Liver (tissue), 9 donors: ENCODE data around the gene IGSF3. TPM values are rescaled to one million over a fixed set of nuclear protein-coding genes. Genes with fewer than 3 reads are reported as not detected.

Experiments used
- DNase-seq: peaks from one replicate; pipeline ENCODE4 v3.0.0-alpha.2; 2017; ENCODE audit warnings: low spot score
- H3K27ac ChIP-seq, 2 donors: one replicate each; pipeline ENCODE4 v1.7.0; 2013; ENCODE audit warnings: inconsistent platforms in 2 of 2, low read length in 2 of 2, control low read depth in 1 of 2, low read depth in 1 of 2, mild to moderate bottlenecking in 1 of 2
- H3K27me3 ChIP-seq, 4 donors: one replicate each; pipeline versions ENCODE4 v1.6.1 to v1.7.0; 2013; ENCODE audit warnings: low read length in 3 of 4, inconsistent platforms in 1 of 4, mild to moderate bottlenecking in 1 of 4, moderate library complexity in 1 of 4; ENCODE audit not compliant: control insufficient read depth in 4 of 4, insufficient read depth in 4 of 4
- H3K36me3 ChIP-seq, 4 donors: one replicate each; pipeline versions ENCODE4 v1.6.1 to v1.7.0; 2013; ENCODE audit warnings: low read length in 3 of 4, mild to moderate bottlenecking in 3 of 4, low read depth in 1 of 4, moderate library complexity in 1 of 4; ENCODE audit not compliant: control insufficient read depth in 4 of 4, insufficient read depth in 3 of 4
- H3K4me1 ChIP-seq, 4 donors: one replicate each; pipeline versions ENCODE4 v1.6.1 to v1.7.0; 2013; ENCODE audit warnings: low read length in 3 of 4, mild to moderate bottlenecking in 3 of 4, moderate library complexity in 1 of 4; ENCODE audit not compliant: control insufficient read depth in 4 of 4, insufficient read depth in 4 of 4
- H3K4me3 ChIP-seq, 3 donors: one replicate each; pipeline versions ENCODE4 v1.6.1 to v1.7.0; 2013; ENCODE audit warnings: low read length in 3 of 3, control low read depth in 1 of 3, low read depth in 1 of 3, mild to moderate bottlenecking in 1 of 3
- H3K9ac ChIP-seq, 2 donors: one replicate each; pipeline ENCODE4 v1.7.0; 2013; ENCODE audit warnings: low read length in 2 of 2, mild to moderate bottlenecking in 2 of 2, moderate library complexity in 2 of 2, control low read depth in 1 of 2, low read depth in 1 of 2
- H3K9me3 ChIP-seq, 4 donors: one replicate each; pipeline versions ENCODE4 v1.6.1 to v1.7.0; 2013; ENCODE audit warnings: low read length in 3 of 4; ENCODE audit not compliant: control insufficient read depth in 4 of 4
- EGR1 ChIP-seq, 2 donors: IDR thresholded peaks; 2 replicates each; pipeline ENCODE4 v1.6.1; 2016 to 2018; ENCODE audit warnings: antibody characterized with exemption in 2 of 2, low read depth in 2 of 2
- FOXA1 ChIP-seq: IDR thresholded peaks from 2 replicates; pipeline ENCODE4 v1.6.1; 2016; ENCODE audit warnings: antibody characterized with exemption
- FOXA2 ChIP-seq: IDR thresholded peaks from 2 replicates; pipeline ENCODE4 v1.6.1; 2016; ENCODE audit warnings: antibody characterized with exemption
- GABPA ChIP-seq, 2 donors: IDR thresholded peaks in 1 of 2; conservative IDR thresholded peaks in 1 of 2; 2 replicates each; pipeline ENCODE4 v1.6.1; 2016; ENCODE audit warnings: antibody characterized with exemption in 2 of 2, mild to moderate bottlenecking in 1 of 2, moderate library complexity in 1 of 2
- HNF4A ChIP-seq, 2 donors: conservative IDR thresholded peaks; 2 replicates each; pipeline ENCODE4 v1.6.1; 2016; ENCODE audit warnings: antibody characterized with exemption in 2 of 2, mild to moderate bottlenecking in 2 of 2
- HNF4G ChIP-seq: IDR thresholded peaks from 2 replicates; pipeline ENCODE4 v1.6.1; 2016; ENCODE audit warnings: antibody characterized with exemption
- JUND ChIP-seq, 2 donors: IDR thresholded peaks; 2 replicates each; pipeline ENCODE4 v1.6.1; 2016; ENCODE audit warnings: antibody characterized with exemption in 2 of 2
- NR2F2 ChIP-seq: IDR thresholded peaks from 2 replicates; pipeline ENCODE4 v1.6.1; 2016; ENCODE audit warnings: antibody characterized with exemption
- RAD21 ChIP-seq, 2 donors: IDR thresholded peaks; 2 replicates each; pipeline ENCODE4 v1.6.1; 2016; ENCODE audit warnings: antibody characterized with exemption in 2 of 2, mild to moderate bottlenecking in 2 of 2
- RXRA ChIP-seq, 2 donors: IDR thresholded peaks; 2 replicates each; pipeline ENCODE4 v1.6.1; 2017 to 2018; ENCODE audit warnings: antibody characterized with exemption in 2 of 2, mild to moderate bottlenecking in 1 of 2
- SP1 ChIP-seq: IDR thresholded peaks from 2 replicates; pipeline ENCODE4 v1.6.1; 2018; ENCODE audit warnings: antibody characterized with exemption, mild to moderate bottlenecking
- TAF1 ChIP-seq: conservative IDR thresholded peaks from 2 replicates; pipeline ENCODE4 v1.6.1; 2016; ENCODE audit warnings: antibody characterized with exemption, mild to moderate bottlenecking
- YY1 ChIP-seq: IDR thresholded peaks from 2 replicates; pipeline ENCODE4 v1.6.1; 2016; ENCODE audit warnings: antibody characterized with exemption, mild to moderate bottlenecking
- whole genome bisulfite sequencing: extraction: QIAGEN DNeasy Blood & Tissue Kit; methylation state at CpG from one replicate; pipeline ENCODE4 v1.1.7; 2013; 5-methylcytosine and 5-hydroxymethylcytosine counted together
- polyA plus RNA-seq, 2 donors: library from polyadenylated mRNA; stranded (reverse) in 1 of 2; unstranded in 1 of 2; fragments of 200-250 nt in 1 of 2; fragments of >200 nt in 1 of 2; fragmentation: Nextera tagmentation in 1 of 2; extraction: Ambion mirVana in 1 of 2; gene quantifications; one replicate each; pipeline versions ENCODE4 v1.2.1 to v1.2.3, GENCODE V29; 2013 to 2015
- total RNA-seq, 2 donors: library from RNA; depleted of rRNA; stranded (reverse); fragments of >200 nt; gene quantifications; one replicate each; pipeline ENCODE4 v1.2.3, GENCODE V29; 2014
- TF ChIP-seq, protein P1 (sequence below): IDR thresholded peaks from 2 replicates; pipeline ENCODE4 v1.6.1; 2016; ENCODE audit warnings: antibody characterized with exemption
- TF ChIP-seq, protein P2 (sequence below): IDR thresholded peaks from 2 replicates; pipeline ENCODE4 v1.6.1; 2016; ENCODE audit warnings: antibody characterized with exemption
- TF ChIP-seq, protein P3 (sequence below): IDR thresholded peaks from 2 replicates; pipeline ENCODE4 v1.6.1; 2016; ENCODE audit warnings: antibody characterized with exemption
- donor health status: healthy.
- donor health status: healthy.
- donor health status: healthy.
- donor health status: healthy.
- donor health status: healthy.

Gene IGSF3
- total and polyA plus RNA-seq, 4 donors: 0.14 to 5.4 (median 0.68) TPM

DNA sequence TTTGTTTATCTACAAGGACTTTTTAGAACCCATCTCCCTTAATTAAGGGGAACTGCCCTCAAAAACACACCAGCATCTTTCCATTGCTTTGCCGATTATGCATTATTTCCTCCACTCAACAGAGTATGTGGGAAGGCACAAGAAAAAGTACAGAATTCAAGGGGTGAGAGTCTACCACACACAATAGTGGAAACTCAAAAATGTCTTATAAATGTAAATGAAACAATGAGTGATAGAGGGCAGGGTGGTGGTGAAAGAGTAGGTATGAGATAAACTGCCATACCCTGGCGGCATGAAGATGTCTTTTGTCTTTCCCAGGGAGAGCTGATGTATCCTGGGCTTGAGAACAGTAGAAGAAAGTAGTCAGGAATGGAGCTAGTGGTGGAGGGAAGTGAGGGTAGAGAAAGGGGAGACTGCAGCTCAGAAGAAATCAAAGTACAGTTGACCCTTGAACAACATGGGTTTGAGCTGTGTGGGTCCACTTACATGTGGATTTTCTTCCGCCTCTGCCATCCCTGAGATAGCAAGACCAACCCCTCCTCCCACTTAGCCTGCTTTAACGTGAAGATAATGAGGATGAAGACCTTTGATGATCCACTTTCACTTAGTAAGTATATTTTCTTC lies 121.1 kb downstream of the IGSF3 start:
- 92% methylated on average over 4 of the region's 4 CpGs for WGBS
- H3K36me3 ChIP-seq: peaks cover 0 to 4% (median 2%) of the 10 kb centered on the region in 4 donors
- H3K4me3 ChIP-seq: no peak overlapping the region
- H3K9ac ChIP-seq: no peak overlapping the region
- DNase-seq: no peak
- H3K4me1 ChIP-seq: no peaks in the 10 kb centered on the region
- H3K27ac ChIP-seq: no peak overlapping the region
- no peaks in the 10 kb centered on the region for H3K27me3 ChIP-seq
- no peaks in the 10 kb centered on the region for H3K9me3 ChIP-seq
- TF ChIP-seq NR2F2: no peak
- no peak for TF ChIP-seq JUND (IDR thresholded peaks at IDR 0.05)
- TF ChIP-seq, protein P1, sequence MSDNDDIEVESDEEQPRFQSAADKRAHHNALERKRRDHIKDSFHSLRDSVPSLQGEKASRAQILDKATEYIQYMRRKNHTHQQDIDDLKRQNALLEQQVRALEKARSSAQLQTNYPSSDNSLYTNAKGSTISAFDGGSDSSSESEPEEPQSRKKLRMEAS: no peak
- TF ChIP-seq, protein P2, sequence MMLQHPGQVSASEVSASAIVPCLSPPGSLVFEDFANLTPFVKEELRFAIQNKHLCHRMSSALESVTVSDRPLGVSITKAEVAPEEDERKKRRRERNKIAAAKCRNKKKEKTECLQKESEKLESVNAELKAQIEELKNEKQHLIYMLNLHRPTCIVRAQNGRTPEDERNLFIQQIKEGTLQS: no peak
- TF ChIP-seq TAF1: no peak
- no peak for TF ChIP-seq GABPA (IDR thresholded peaks at IDR 0.05 in 1 of 2, conservative IDR thresholded peaks at IDR 0.05 in 1 of 2)
- TF ChIP-seq RAD21 (IDR thresholded peaks at IDR 0.05): no peak

DNA sequence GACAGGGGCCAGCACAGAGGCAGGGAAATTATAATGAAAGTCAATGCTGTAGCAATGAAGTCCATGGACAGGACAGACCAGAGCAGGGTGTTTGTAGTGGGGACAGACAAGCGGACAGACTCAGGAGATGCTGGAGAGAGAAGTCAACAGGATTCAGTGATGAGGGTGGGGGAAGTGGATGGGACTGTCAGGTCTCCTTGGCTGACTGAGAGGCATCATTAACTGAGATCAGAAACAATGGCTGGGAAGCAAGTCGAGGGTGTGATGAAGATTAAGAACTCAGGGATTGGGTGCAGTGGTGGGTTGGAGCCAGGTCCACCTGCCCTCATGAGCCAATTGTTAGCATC lies 122.2 kb downstream of the IGSF3 start:
- no peaks in the 10 kb centered on the region for H3K9me3 ChIP-seq
- H3K27me3 ChIP-seq: no peaks in the 10 kb centered on the region
- H3K9ac ChIP-seq: no peak overlapping the region
- TF ChIP-seq FOXA2: no peak
- no peak for TF ChIP-seq GABPA (IDR thresholded peaks at IDR 0.05 in 1 of 2, conservative IDR thresholded peaks at IDR 0.05 in 1 of 2)
- TF ChIP-seq EGR1 (IDR thresholded peaks at IDR 0.05; ENCODE audit: low read depth in 2 of 2): no peak
- TF ChIP-seq HNF4A (conservative IDR thresholded peaks at IDR 0.05): no peak
- no peak for TF ChIP-seq RXRA (IDR thresholded peaks at IDR 0.05)
- no peak for TF ChIP-seq TAF1
- no peak for TF ChIP-seq FOXA1
- TF ChIP-seq, protein P1: no peak
- no peak for TF ChIP-seq RAD21 (IDR thresholded peaks at IDR 0.05)
- TF ChIP-seq SP1: no peak
- TF ChIP-seq YY1: no peak
- no peak for TF ChIP-seq HNF4G
- no peak overlapping the region for H3K4me3 ChIP-seq
- DNase-seq: no peak
- peaks cover 0 to 4% (median 2%) of the 10 kb centered on the region in 4 donors for H3K36me3 ChIP-seq
- 92% methylated on average over 2 of the region's 2 CpGs for WGBS
- no peaks in the 10 kb centered on the region for H3K4me1 ChIP-seq
- H3K27ac ChIP-seq: no peak overlapping the region

DNA sequence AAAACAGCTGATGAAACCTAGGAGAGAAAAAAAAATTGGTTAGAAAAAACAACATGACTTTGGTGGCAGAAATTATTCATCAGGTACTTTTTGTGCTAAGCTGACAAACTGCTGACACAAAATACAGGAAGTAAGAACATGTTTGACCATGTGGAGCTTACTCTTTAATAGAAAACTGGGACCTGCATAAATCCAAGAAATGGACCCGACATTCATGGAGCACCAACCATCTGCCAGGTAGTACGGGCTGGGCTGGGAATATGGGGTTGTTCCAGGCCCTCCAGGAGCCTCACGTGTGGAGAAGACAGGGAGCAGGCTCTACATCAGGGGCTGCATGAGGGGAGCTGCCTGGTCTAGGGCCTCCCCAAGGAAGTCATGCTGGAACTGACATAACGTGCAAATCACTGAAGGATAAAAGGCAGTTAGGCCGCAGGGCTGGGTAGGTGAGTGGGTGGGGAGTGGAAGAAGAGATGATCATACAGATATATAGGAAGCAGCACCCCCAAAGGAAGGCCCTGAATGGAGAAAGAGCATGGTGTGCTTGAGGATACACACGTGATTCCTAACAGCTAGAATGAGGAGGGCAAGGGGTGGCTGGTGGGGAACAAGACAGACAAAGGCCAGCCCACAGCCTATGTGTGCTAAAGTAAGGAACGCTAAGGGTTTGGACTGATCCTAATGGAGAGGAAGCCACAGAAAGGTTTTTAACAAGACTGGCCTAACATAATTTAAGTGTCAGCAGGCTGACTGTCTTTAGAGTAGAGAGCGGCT lies 122.8 kb downstream of the IGSF3 start:
- no peak for DNase-seq
- H3K27ac ChIP-seq: no peak overlapping the region
- no peak overlapping the region for H3K4me3 ChIP-seq
- peaks cover 0 to 4% (median 2%) of the 10 kb centered on the region in 4 donors for H3K36me3 ChIP-seq
- no peaks in the 10 kb centered on the region for H3K27me3 ChIP-seq
- 94% methylated on average over 8 of the region's 8 CpGs for WGBS
- no peaks in the 10 kb centered on the region for H3K9me3 ChIP-seq
- H3K4me1 ChIP-seq: no peaks in the 10 kb centered on the region
- no peak overlapping the region for H3K9ac ChIP-seq
- TF ChIP-seq, protein P1: no peak
- TF ChIP-seq HNF4G (no peak), JUND (IDR thresholded peaks at IDR 0.05) (no peak)
- TF ChIP-seq, protein P3, sequence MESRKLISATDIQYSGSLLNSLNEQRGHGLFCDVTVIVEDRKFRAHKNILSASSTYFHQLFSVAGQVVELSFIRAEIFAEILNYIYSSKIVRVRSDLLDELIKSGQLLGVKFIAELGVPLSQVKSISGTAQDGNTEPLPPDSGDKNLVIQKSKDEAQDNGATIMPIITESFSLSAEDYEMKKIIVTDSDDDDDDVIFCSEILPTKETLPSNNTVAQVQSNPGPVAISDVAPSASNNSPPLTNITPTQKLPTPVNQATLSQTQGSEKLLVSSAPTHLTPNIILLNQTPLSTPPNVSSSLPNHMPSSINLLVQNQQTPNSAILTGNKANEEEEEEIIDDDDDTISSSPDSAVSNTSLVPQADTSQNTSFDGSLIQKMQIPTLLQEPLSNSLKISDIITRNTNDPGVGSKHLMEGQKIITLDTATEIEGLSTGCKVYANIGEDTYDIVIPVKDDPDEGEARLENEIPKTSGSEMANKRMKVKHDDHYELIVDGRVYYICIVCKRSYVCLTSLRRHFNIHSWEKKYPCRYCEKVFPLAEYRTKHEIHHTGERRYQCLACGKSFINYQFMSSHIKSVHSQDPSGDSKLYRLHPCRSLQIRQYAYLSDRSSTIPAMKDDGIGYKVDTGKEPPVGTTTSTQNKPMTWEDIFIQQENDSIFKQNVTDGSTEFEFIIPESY: no peak
